ENCODE data around the gene ZNF804A.

DNA sequence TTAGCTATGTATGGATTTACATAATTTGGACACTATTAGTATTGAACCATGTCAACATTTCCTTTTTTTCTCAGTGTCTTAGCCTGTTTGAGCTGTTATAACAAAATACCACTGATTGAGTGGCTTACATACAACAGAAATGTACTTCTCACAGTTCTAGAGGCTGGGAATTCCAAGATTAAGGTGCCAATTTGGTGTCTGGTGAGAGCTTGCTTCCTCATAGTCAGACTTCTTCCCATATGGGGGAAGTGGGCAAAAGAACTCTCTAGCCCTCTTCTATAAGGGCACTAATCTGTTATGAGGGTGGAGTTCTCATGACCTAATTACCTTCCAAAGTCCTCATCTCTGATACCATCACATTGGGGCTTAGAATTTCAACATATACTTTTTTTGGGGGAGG is 12.6 kb downstream of the ZNF804A start:
- TF ChIP-seq TAF1 (IDR thresholded peaks at IDR 0.05; ENCODE audit: borderline replicate concordance, low read depth, low read length) (no peak), POLR2AphosphoS5 (IDR thresholded peaks at IDR 0.05; ENCODE audit: low read depth, low read length) (no peak)
